GM18502 (cell line): ENCODE data around the gene LSP1.
"Not testable (repeated sequence)": the region's sequence is repeated elsewhere in the genome, so short reads cannot be mapped to it uniquely, and the experiment has no call there.

ENCODE experiments used
- ATAC-seq: cut with Tn5 transposase; IDR thresholded peaks from one replicate; pipeline ENCODE4 v1.9.1; 2021; ENCODE audit warnings: mild to moderate bottlenecking; ENCODE audit not compliant: unreplicated experiment, poor library complexity

LSP1 gene

DNA sequence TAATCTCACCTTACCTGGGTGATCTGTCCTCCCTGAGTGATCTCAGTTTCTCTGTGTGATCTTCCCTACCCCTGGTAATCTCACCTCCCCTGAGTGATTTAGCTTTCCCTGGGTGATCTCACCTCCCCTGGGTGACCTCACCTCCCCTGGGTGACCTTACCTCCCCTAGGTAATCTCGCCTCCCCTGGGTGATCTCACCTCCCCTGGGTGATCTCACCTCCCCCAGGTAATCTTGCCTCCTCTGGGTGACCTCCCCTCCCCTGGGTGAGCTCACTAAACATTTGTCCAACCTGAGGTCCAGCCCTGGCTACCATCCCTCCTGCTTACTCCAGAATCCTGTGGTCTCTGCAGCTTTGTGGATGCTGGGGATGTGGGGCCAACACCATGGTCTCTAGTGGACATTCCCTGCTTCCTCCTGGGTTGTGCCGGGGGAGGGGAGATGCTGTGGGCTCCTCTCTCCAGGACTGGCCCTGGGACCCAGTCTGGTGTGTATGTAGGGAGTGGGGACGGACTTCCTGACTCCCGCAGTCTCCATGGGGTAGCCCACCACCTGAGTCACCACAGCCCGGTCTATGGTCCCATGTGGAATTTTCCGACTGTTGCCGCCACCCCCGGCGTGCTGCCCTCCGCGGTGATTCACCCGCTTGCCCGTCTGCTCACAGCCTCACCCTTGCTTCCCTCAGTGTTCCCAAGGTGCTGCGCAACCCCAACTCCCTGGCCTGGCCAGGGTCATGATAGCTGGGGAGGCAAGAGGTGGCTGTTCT is 9.9 kb downstream of the LSP1 start:
- ATAC-seq, result no peak

GRCh38 chr11:1863352-1864216 is 10.7 kb downstream of the LSP1 start:
- ATAC-seq, result no peak

DNA sequence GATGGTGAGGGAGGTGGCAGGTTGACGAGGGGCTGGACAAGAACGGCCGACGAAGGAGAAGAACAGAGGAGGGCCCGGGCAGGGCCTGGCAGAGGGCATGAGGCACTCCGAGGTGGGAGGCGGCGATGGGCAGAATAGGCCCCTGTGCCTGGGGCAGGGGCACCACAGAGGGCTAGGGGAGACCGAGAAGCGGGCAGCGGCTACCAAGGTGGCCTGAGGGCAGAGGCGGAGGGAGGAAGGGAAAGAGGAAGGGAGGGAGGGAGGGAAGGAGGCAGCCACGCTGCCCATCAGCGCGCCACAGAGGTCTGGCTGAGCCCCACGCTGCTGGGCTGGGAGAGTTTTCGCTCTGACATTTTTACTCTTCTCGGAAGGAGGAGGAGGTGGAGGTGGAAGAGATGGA is 11.3 kb downstream of the LSP1 start:
- ATAC-seq, result no peak

DNA sequence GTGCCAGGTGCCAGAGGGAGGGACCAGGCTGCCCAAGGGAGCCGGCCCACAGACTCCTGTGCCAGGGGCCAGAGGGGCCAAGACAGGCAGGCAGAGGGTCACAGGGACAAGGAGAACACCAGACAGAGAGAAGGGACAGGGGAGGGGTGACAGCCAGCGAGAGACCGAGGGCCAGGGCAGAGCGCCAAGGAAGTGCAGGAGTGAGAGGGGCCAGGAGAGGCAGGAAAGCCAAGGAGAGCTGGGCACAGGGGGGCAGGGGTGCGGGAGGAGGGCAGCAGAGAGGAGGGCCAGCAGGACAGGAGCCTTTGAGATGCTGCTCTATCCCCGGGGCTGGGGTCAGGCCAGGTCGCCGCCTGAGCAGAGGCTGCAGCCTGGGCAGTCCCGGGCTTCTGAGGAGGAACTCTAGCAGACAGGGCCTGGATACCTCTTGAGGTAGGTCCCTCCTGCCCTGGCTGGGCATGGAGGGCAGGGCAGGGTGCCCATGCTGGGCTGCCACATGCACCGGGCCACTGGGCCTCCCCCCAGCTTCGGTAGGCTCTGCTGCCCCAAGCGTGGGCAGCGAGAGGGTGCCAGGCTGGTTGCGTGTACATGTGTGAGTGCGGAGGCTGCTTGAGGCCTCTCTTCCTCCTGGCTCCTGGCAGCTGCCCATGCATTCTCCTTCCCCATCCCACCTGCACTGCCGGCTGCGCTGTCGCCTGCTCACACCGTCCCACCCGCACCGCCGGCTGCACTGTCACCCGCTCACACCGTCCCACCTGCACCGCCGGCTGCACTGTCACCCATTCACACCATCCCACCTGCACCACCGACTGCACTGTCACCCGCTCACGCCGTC is 12.2 kb downstream of the LSP1 start:
- no peak for ATAC-seq

DNA sequence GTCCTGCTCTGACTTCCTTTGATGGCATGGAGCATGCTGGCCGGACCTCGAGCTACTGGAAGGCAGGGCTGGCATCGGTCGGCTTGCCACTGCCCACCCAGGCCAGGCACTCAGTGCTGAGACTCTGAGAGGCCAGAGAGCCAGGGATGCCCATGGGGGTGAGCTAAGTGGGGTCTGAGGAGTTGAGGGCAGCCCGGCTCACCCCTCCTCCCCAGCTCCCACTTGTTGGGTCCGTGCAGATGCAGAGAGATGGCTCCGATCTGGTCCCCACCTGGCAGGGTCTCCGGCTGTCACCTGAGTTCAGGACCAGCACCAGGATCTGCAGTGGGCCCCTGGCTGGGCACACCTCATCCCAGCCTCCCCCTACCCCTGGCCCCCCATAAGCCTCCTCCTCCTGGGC is 13.3 kb downstream of the LSP1 start:
- no peak for ATAC-seq

DNA sequence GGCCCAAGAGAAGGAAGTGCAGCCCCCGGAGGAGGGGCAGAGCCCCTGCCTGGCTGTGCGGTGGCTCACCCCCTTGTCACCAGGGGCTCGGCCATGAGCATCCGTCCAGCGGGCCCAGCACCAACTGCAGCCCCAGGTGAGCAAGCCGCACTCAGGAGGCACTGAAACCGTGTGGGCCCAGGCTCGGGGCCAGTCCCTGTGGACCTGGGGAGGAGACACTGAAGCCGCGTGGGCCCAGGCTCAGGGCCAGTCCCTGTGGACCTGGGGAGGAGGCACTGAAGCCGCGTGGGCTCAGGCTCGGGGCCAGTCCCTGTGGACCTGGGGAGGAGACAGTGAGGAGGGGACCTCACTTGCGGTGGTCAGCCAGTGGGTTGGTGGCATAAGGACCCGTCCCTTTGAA is 13.9 kb downstream of the LSP1 start:
- no peak for ATAC-seq

GRCh38 chr11:1867381-1867780 is 14.5 kb downstream of the LSP1 start:
- no peak for ATAC-seq

DNA sequence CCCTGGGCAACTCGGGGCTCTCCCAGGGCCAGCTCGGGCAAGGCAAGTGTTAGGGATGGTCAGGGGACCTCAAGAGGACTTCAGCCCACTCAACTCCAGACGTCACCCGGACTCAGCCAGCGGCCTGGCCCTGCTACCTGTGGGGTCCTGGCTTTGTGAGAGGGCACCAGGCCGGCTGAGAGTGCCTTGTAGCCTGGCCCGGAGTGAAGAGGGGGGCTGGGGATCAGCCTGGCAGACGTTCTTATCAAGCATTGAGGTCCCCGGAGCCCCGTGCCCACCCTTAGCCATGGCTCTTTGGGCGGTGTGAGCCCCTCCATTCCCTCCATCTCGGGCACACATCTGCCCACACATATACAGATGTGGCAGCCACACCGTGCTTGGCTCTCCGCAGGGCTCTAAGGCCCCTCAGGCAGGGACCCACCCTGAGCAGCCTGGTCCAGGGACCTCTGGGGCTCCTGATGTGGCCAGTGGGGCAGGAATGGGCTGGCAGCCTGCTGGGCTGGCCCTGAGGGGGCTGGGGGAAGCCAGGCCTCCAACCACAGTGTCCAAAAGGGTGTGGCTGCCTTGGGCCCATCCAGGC is 15.3 kb downstream of the LSP1 start:
- ATAC-seq, result no peak

- no peak for ATAC-seq
Observed at GRCh38 chr11:1868636-1869291, 15.9 kb downstream of the LSP1 start.

DNA sequence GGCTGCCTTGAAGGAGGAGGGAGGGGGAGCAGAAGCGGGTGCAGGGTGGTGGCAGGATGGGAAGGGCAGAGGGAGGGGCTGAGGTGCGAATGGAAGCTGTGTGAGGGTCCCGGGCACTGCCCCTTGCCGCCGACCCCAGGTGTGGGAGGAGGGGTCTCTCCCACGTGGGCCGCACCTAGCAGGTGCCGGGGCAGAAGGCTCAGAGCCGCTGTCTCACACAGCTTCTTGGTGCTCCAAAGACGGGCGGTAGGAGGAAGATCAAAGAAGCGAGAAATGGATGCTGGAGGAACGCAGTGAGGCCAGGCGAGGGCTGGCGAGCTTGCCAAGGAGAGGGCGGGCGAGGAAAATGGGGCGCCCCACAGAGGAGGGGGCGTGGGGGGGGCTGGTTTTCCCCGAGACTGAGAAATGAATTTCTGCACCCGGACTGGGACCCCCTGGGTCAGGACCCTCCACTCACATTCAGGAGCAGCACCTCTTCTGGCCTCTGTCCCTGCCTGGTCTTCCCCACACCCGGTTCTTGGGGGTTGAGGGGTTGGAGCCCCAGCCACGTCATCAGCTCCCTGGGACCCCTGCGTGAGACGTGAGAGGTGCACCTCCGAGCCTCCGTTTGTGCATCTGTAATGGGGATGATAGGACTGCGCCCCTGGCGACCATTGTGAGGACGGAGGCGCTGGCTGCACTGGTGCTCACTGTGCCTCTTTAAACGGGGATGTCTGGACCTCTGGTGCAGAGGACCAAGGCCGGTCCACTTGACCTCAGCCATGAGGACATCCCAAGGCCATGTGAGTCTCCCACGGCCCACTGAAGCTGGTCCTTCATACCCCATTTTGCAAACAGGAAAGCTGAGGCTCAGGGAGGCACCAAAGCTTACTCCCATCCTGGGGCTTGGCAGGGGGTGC is 16.8 kb downstream of the LSP1 start:
- ATAC-seq, result no peak

- no peak for ATAC-seq
Observed at GRCh38 chr11:1870326-1870696, 17.4 kb downstream of the LSP1 start.

GRCh38 chr11:1870721-1871466 is 18.0 kb downstream of the LSP1 start:
- no peak for ATAC-seq

- no peak for ATAC-seq
Observed at GRCh38 chr11:1871531-1871930, 18.6 kb downstream of the LSP1 start.

DNA sequence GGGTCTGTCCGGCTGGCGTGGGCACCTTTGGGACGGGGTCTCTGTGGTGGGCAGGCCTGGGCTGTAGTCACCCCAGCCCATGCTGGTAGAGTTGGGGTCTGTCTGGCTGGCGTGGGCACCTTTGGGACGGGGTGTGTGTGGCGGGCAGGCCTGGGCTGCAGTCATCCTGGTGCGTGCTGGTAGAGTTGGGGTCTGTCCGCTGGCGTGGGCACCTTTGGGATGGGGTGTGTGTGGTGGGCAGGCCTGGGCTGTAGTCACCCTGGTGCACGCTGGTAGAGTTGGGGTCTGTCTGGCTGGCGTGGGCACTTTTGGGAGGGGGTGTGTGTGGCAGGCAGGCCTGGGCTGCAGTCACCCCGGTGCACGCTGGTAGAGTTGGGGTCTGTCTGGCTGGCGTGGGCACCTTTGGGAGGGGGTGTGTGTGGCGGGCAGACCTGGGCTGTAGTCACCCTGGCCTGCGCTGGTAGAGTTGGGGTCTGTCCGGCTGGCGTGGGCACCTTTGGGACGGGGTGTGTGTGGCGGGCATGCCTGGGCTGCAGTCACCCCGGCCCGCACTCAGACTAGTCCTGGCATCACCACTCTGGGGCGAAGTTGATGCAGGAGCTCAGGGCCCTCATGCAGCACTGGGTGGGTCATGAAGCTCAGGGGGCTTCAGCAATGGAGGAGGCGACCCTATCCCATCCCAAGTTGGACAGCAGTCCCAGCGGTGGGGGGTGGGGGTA is 19.5 kb downstream of the LSP1 start:
- no peak for ATAC-seq

GRCh38 chr11:1873048-1873812 is 20.3 kb downstream of the LSP1 start:
- no peak for ATAC-seq

DNA sequence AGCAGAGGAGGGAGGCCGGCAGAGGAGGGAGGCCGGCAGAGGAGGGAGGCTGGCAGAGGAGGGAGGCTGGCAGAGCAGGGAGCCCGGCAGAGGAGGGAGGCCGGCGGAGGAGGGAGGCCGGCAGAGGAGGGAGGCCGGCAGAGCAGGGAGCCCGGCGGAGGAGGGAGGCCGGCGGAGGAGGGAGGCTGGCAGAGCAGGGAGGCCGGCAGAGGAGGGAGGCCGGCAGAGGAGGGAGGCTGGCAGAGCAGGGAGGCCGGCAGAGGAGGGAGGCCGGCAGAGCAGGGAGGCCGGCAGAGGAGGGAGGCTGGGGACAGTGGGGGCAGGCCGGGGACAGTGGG is 20.9 kb downstream of the LSP1 start:
- not testable (repeated sequence) for ATAC-seq

DNA sequence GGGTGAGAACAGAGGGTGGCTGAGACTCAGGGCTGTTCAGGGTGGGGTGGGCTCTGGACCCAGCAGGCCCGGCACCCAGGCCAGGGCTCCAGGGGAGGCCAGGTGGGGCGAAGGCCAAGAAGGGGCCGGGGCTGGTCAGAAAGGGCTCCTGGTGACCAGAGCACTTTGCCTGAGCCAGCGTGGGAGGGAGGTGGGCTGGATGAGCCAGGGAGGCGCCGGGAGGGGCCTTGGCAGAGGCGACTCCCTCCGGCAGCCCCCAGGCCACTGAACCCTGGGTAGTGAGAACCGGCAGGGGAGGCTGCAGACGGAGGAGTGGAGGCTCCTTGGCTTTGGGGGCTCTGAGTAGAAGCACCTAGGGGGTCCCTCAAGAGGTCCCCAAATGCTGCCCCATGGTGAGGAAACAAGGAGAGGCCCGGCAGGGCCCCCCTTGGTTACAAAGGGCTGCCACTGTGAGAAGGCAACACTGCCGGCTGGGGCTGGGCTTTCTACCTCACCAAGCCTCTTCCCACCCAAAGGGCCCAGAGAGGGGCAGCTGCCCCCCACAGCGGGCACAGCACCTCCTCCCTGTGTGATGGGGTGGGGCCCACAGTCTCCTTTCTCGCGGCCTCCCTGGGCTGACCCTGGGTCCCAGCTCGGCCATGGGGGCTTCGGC is 21.7 kb downstream of the LSP1 start:
- ATAC-seq, result not testable (repeated sequence)
